K562 (cell line): Measurements from ENCODE around the gene DIAPH3.

ENCODE experiments used
- HNRNPLL ChIP-seq: fragments of 200-400 bp; formaldehyde crosslinking; IDR thresholded peaks from 2 replicates; pipeline ENCODE4 v1.6.1; 2017; ENCODE audit warnings: low read length, low read depth, mild to moderate bottlenecking; ENCODE audit not compliant: poor library complexity, severe bottlenecking
- TF ChIP-seq, protein P1 (sequence below): sonication (generic); IDR thresholded peaks from 2 replicates; pipeline ENCODE4 v1.6.1; 2016

DNA sequence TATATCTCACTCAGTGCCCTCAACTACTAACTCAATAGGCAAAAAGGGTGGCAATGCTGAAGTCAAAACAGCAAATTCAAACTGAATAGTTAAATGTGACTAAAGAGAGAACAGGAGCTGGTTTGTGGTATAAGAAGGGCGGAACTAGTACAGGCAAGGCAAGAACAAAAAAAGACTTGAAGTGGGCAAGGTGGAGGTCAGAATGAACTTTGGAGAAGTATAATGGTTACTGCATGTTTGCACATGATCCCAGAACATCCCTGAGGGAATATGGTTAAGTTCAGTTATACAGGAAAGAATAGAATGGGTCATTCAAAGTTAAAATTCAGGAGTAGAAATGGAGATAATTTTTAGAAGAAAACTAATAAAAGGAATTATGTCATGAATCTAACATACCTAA is 85.5 kb downstream of the DIAPH3 start:
- no peak for TF ChIP-seq HNRNPLL
- TF ChIP-seq, protein P1, sequence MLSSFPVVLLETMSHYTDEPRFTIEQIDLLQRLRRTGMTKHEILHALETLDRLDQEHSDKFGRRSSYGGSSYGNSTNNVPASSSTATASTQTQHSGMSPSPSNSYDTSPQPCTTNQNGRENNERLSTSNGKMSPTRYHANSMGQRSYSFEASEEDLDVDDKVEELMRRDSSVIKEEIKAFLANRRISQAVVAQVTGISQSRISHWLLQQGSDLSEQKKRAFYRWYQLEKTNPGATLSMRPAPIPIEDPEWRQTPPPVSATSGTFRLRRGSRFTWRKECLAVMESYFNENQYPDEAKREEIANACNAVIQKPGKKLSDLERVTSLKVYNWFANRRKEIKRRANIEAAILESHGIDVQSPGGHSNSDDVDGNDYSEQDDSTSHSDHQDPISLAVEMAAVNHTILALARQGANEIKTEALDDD = no peak
